ENCODE data around the gene ZBED4. TPM values are rescaled to one million over a fixed set of nuclear protein-coding genes. Genes with fewer than 3 reads are reported as not detected.

Gene ZBED4
- total and polyA plus RNA-seq, 2 experiments from 2014 or later: 8.5 to 31.9 TPM

- H3K79me2 ChIP-seq (replicated peaks; ENCODE audit: insufficient read depth): peaks cover 100% of the 10 kb centered on the region
- no peak overlapping the region for H3K4me2 ChIP-seq
- no peaks in the 10 kb centered on the region for H3K27me3 ChIP-seq (ENCODE audit: insufficient read depth)
- no peaks in the 10 kb centered on the region for H3K9me2 ChIP-seq (ENCODE audit: insufficient read depth)
- H3K27ac ChIP-seq (ENCODE audit: low read depth): no peak overlapping the region
- H3K4me1 ChIP-seq (ENCODE audit: insufficient read depth): no peaks in the 10 kb centered on the region
- no peak overlapping the region for H3K4me3 Mint-ChIP-seq
- H3K27me3 Mint-ChIP-seq (ENCODE audit: insufficient read depth, low read depth, poor library complexity): peaks cover 6% of the 10 kb centered on the region
- ATAC-seq (no peak), DNase-seq (ENCODE audit: low spot score) (no peak)
- peaks cover 70% of the 10 kb centered on the region for H4K20me1 ChIP-seq (replicated peaks; ENCODE audit: insufficient read depth)
- peaks cover 56% of the 10 kb centered on the region for H3K36me3 Mint-ChIP-seq (ENCODE audit: low read depth)
- H2AFZ ChIP-seq: no peak overlapping the region
- peaks cover 7% of the 10 kb centered on the region; the same call in 1 of the 2 replicates for H3K36me3 ChIP-seq (ENCODE audit: insufficient read depth)
- peaks cover 7% of the 10 kb centered on the region; the same call in 1 of the 3 replicates for H3K4me1 Mint-ChIP-seq
- no peak overlapping the region for H3K27ac Mint-ChIP-seq
- no peaks in the 10 kb centered on the region for H3K9me3 Mint-ChIP-seq
- H3F3A ChIP-seq (replicated peaks; ENCODE audit: low read depth): no peaks in the 10 kb centered on the region
- TF ChIP-seq NANOG (IDR thresholded peaks at IDR 0.05; ENCODE audit: borderline replicate concordance) (no peak), EZH2phosphoT487 (IDR thresholded peaks at IDR 0.05; ENCODE audit: unreplicated experiment) (no peak)
- H3K4me3 ChIP-seq: no peak overlapping the region
Measured at GRCh38 chr22:49814164-49814686, 39.4 kb upstream of the ZBED4 start.

- no peak overlapping the region for H3K4me3 ChIP-seq
- H3K27ac Mint-ChIP-seq: no peak overlapping the region
- peaks cover 69% of the 10 kb centered on the region for H4K20me1 ChIP-seq (replicated peaks; ENCODE audit: insufficient read depth)
- no peak for TF ChIP-seq EZH2phosphoT487 (IDR thresholded peaks at IDR 0.05; ENCODE audit: unreplicated experiment)
- TF ChIP-seq JUNB (IDR thresholded peaks at IDR 0.05; ENCODE audit: unreplicated experiment): no peak
- no peak for TF ChIP-seq ETS1 (IDR thresholded peaks at IDR 0.05)
- TF ChIP-seq ZNF462 (CRISPR knock-in tag; IDR thresholded peaks at IDR 0.05): no peak
- no peak for TF ChIP-seq EZH2 (IDR thresholded peaks at IDR 0.05; ENCODE audit: low read depth, unreplicated experiment)
- TF ChIP-seq CTCF (conservative IDR thresholded peaks at IDR 0.05; ENCODE audit: low read depth in 2 of 2): no peak
- TF ChIP-seq ZNF331 (CRISPR knock-in tag; IDR thresholded peaks at IDR 0.05; ENCODE audit: low read depth): no peak
- TF ChIP-seq ZNF114 (CRISPR knock-in tag; IDR thresholded peaks at IDR 0.05): no peak
- no peak for TF ChIP-seq NANOG (IDR thresholded peaks at IDR 0.05; ENCODE audit: borderline replicate concordance)
- TF ChIP-seq CREB1 (CRISPR knock-in tag; IDR thresholded peaks at IDR 0.05; ENCODE audit: low read depth): no peak
Measured at GRCh38 chr22:49814856-49815255, 38.8 kb upstream of the ZBED4 start.

More at GRCh38 chr22:49814856-49815255, 38.8 kb upstream of the ZBED4 start:
- Histone ChIP-seq H3K4me2 (no peak overlapping the region), H3K4me1 (ENCODE audit: insufficient read depth) (no peaks in the 10 kb centered on the region), H3K36me3 (ENCODE audit: insufficient read depth) (peaks cover 7% of the 10 kb centered on the region; the same call in 1 of the 2 replicates), H2AFZ (no peak overlapping the region), H3K79me2 (replicated peaks; ENCODE audit: insufficient read depth) (peaks cover 100% of the 10 kb centered on the region), H3K27ac (ENCODE audit: low read depth) (no peak overlapping the region), H3K27me3 (ENCODE audit: insufficient read depth) (no peaks in the 10 kb centered on the region), H3F3A (replicated peaks; ENCODE audit: low read depth) (no peaks in the 10 kb centered on the region), H3K9me2 (ENCODE audit: insufficient read depth) (no peaks in the 10 kb centered on the region)
- ATAC-seq (no peak), DNase-seq (ENCODE audit: low spot score) (no peak)
- H3K4me3 Mint-ChIP-seq: no peak overlapping the region
- H3K36me3 Mint-ChIP-seq (ENCODE audit: low read depth): peaks cover 60% of the 10 kb centered on the region
- peaks cover 6% of the 10 kb centered on the region for H3K27me3 Mint-ChIP-seq (ENCODE audit: insufficient read depth, low read depth, poor library complexity)
- H3K9me3 Mint-ChIP-seq: no peaks in the 10 kb centered on the region
- H3K4me1 Mint-ChIP-seq: peaks cover 7% of the 10 kb centered on the region; the same call in 1 of the 3 replicates
